GM23248 (cell line): Measurements from ENCODE around the gene GPX5. TPM values are rescaled to one million over a fixed set of nuclear protein-coding genes. Genes with fewer than 3 reads are reported as not detected.

Experiments
- DNase-seq: peaks from one replicate; pipeline ENCODE4 v3.0.0-alpha.2; 2015
- H2AFZ ChIP-seq: fragments of 200-600 bp; sonication (generic); 2 replicates; pipeline ENCODE4 v1.6.1; 2016; ENCODE audit warnings: antibody characterized with exemption
- H3F3A ChIP-seq: fragments of 200-600 bp; sonication (generic); 2 replicates; pipeline ENCODE4 v1.6.1; 2016; ENCODE audit warnings: mild to moderate bottlenecking, antibody characterized with exemption, mixed run types; ENCODE audit not compliant: insufficient read depth
- H3K27ac ChIP-seq: fragments of 200-600 bp; sonication (generic); 2 replicates; pipeline ENCODE4 v1.5.1; 2016; ENCODE audit warnings: mild to moderate bottlenecking
- H3K27me3 ChIP-seq: fragments of 200-600 bp; sonication (generic); replicated peaks from 2 replicates; pipeline ENCODE4 v1.6.1; 2016; ENCODE audit warnings: mild to moderate bottlenecking; ENCODE audit not compliant: insufficient read depth
- H3K36me3 ChIP-seq: fragments of 200-600 bp; sonication (generic); 2 replicates; pipeline ENCODE4 v1.6.1; 2016; ENCODE audit warnings: low read depth, mild to moderate bottlenecking
- H3K4me1 ChIP-seq: fragments of 200-600 bp; sonication (generic); 2 replicates; pipeline ENCODE4 v1.6.1; 2016; ENCODE audit warnings: mild to moderate bottlenecking; ENCODE audit not compliant: insufficient read depth
- H3K4me2 ChIP-seq: fragments of 200-600 bp; sonication (generic); one replicate; pipeline ENCODE4 v1.6.1; 2016; ENCODE audit warnings: mild to moderate bottlenecking; ENCODE audit not compliant: unreplicated experiment
- H3K4me3 ChIP-seq: fragments of 200-600 bp; sonication (generic); 2 replicates; pipeline ENCODE4 v1.5.1; 2016; ENCODE audit warnings: mild to moderate bottlenecking
- H3K79me2 ChIP-seq: fragments of 200-600 bp; sonication (generic); 2 replicates; pipeline ENCODE4 v1.6.1; 2016; ENCODE audit warnings: mild to moderate bottlenecking; ENCODE audit not compliant: insufficient read depth
- H3K9ac ChIP-seq: fragments of 200-600 bp; sonication (generic); 2 replicates; pipeline ENCODE4 v1.6.1; 2016; ENCODE audit warnings: mild to moderate bottlenecking
- H3K9me2 ChIP-seq: fragments of 200-600 bp; sonication (generic); 2 replicates; pipeline ENCODE4 v1.6.1; 2016; ENCODE audit warnings: mixed run types, mild to moderate bottlenecking, moderate library complexity; ENCODE audit not compliant: insufficient read depth
- H3K9me3 ChIP-seq: fragments of 200-600 bp; sonication (generic); one replicate; pipeline ENCODE4 v1.6.1; 2017; ENCODE audit warnings: low read depth
- H4K20me1 ChIP-seq: fragments of 200-600 bp; sonication (generic); 2 replicates; pipeline ENCODE4 v1.6.0; 2016; ENCODE audit not compliant: insufficient read depth
- EZH2 ChIP-seq: fragments of 200-600 bp; sonication (generic); IDR thresholded peaks from 2 replicates; pipeline ENCODE4 v1.6.1; 2018; ENCODE audit warnings: antibody characterized with exemption, mild to moderate bottlenecking; ENCODE audit not compliant: insufficient read depth, poor library complexity, severe bottlenecking
- EZH2phosphoT487 ChIP-seq: fragments of 200-600 bp; sonication (generic); IDR thresholded peaks from 2 replicates; pipeline ENCODE4 v1.6.1; 2018; ENCODE audit warnings: antibody characterized with exemption, moderate library complexity, mild to moderate bottlenecking, low read depth; ENCODE audit not compliant: insufficient read depth
- WGBS, 2 experiments: methylation state at CpG; one replicate each; pipeline ENCODE4 v1.1.6; 2015 to 2017; ENCODE audit warnings: low lambda C conversion rate in 2 of 2, low coverage in 1 of 2; ENCODE audit errors: missing lambda C conversion rate in 2 of 2; 5-methylcytosine and 5-hydroxymethylcytosine counted together
- in situ Hi-C: fragments of 300-500 bp; cut with MboI; formaldehyde crosslinking; loops from 2 replicates; pipeline ENCODE4 v1.15.0; 2020
- polyA plus RNA-seq: library from polyadenylated mRNA; unstranded; fragments of >200 nt; fragmentation: Nextera tagmentation; extraction: Ambion mirVana; gene quantifications from 2 replicates; pipeline ENCODE4 v1.2.1, GENCODE V29; 2016
- total RNA-seq: library from RNA; depleted of rRNA; stranded (reverse); fragments of >200 nt; shearing (Covaris generic); gene quantifications from 2 replicates; pipeline ENCODE4 v1.2.3, GENCODE V29; 2014

GPX5 gene
- total and polyA plus RNA-seq, 2 experiments from 2014 or later = not detected

GRCh38 chr6:28490205-28490890 is 35.3 kb upstream of the GPX5 start:
- H3F3A ChIP-seq = no peaks in the 10 kb centered on the region; the same call in 1 of the 2 replicates
- in situ Hi-C loops = no loop called here
- H3K9me2 ChIP-seq = no peaks in the 10 kb centered on the region
- H3K36me3 ChIP-seq = no peaks in the 10 kb centered on the region
- peak overlapping the region; percentile 88 for H3K4me2 ChIP-seq
- H2AFZ ChIP-seq = peak overlapping the region; percentile 98
- H3K27me3 ChIP-seq = peaks cover 4% of the 10 kb centered on the region; the same call in 1 of the 2 replicates
- TF ChIP-seq EZH2 (no peak), EZH2phosphoT487 (no peak)
- H3K9me3 ChIP-seq = no peaks in the 10 kb centered on the region
- H3K27ac ChIP-seq = no peak overlapping the region
- DNase-seq = peak; percentile 56
- H3K4me1 ChIP-seq = no peaks in the 10 kb centered on the region
- H4K20me1 ChIP-seq = no peaks in the 10 kb centered on the region
- WGBS, 2 experiments = 7% methylated on average over 23 of the region's 23 CpGs
- no peaks in the 10 kb centered on the region for H3K79me2 ChIP-seq
- peak overlapping the region; percentile 79 for H3K9ac ChIP-seq
- peak overlapping the region; percentile 88 for H3K4me3 ChIP-seq

- Histone ChIP-seq H2AFZ (no peak overlapping the region), H3K36me3 (no peaks in the 10 kb centered on the region), H3K4me2 (no peak overlapping the region), H4K20me1 (no peaks in the 10 kb centered on the region), H3K9me2 (no peaks in the 10 kb centered on the region), H3K9ac (no peak overlapping the region), H3K9me3 (no peaks in the 10 kb centered on the region), H3K4me1 (no peaks in the 10 kb centered on the region), H3K79me2 (no peaks in the 10 kb centered on the region), H3K4me3 (no peak overlapping the region), H3F3A (no peaks in the 10 kb centered on the region; the same call in 1 of the 2 replicates), H3K27me3 (peaks cover 4% of the 10 kb centered on the region; the same call in 1 of the 2 replicates), H3K27ac (no peak overlapping the region)
- 38 to 45% methylated on average over 3 of the region's 3 CpGs for WGBS, 2 experiments
- TF ChIP-seq EZH2phosphoT487 (no peak), EZH2 (no peak)
- DNase-seq = no peak
- in situ Hi-C loops = no loop called here
Observed at GRCh38 chr6:28491984-28492317, 33.7 kb upstream of the GPX5 start.

GRCh38 chr6:28496099-28496779 is 29.4 kb upstream of the GPX5 start:
- Histone ChIP-seq H3K9me2 (no peaks in the 10 kb centered on the region), H3K79me2 (no peaks in the 10 kb centered on the region), H3K4me3 (no peak overlapping the region), H4K20me1 (no peaks in the 10 kb centered on the region), H3F3A (no peaks in the 10 kb centered on the region), H3K27ac (no peak overlapping the region), H3K9me3 (no peaks in the 10 kb centered on the region), H3K4me1 (no peaks in the 10 kb centered on the region), H3K27me3 (peaks cover 4% of the 10 kb centered on the region; the same call in 1 of the 2 replicates), H2AFZ (no peak overlapping the region), H3K9ac (no peak overlapping the region), H3K4me2 (no peak overlapping the region), H3K36me3 (no peaks in the 10 kb centered on the region)
- 0 to 2% methylated on average over 2 of the region's 2 CpGs for WGBS, 2 experiments
- no peak for TF ChIP-seq EZH2phosphoT487
- TF ChIP-seq EZH2 = no peak
- DNase-seq = peak; percentile 20
- in situ Hi-C loops = no loop called here

GRCh38 chr6:28497306-28497705 is 28.4 kb upstream of the GPX5 start:
- in situ Hi-C loops = no loop called here
- Histone ChIP-seq H3K4me1 (no peaks in the 10 kb centered on the region), H3K9ac (no peak overlapping the region), H3K4me3 (no peak overlapping the region), H3K9me3 (no peaks in the 10 kb centered on the region), H3K9me2 (no peaks in the 10 kb centered on the region), H3K27ac (no peak overlapping the region), H2AFZ (no peak overlapping the region), H3K36me3 (no peaks in the 10 kb centered on the region), H4K20me1 (no peaks in the 10 kb centered on the region), H3K79me2 (no peaks in the 10 kb centered on the region), H3K27me3 (peaks cover 4% of the 10 kb centered on the region; the same call in 1 of the 2 replicates), H3K4me2 (no peak overlapping the region), H3F3A (no peaks in the 10 kb centered on the region)
- DNase-seq = no peak
- WGBS, 2 experiments = 3 to 4% methylated on average over 1 of the region's 1 CpG
- TF ChIP-seq EZH2 (no peak), EZH2phosphoT487 (no peak)
